B cell (primary cell): ENCODE data around the gene CCDC171.

Experiments used
- CTCF ChIP-seq: fragments of 200-600 bp; IDR thresholded peaks from one replicate; pipeline ENCODE4 v1.8.0; 2022; ENCODE audit warnings: antibody characterized with exemption, mild to moderate bottlenecking
- EZH2 ChIP-seq: IDR thresholded peaks from 2 replicates; pipeline ENCODE4 v1.6.1; 2012; ENCODE audit warnings: borderline replicate concordance, low read depth, mild to moderate bottlenecking, moderate library complexity, low read length; ENCODE audit not compliant: insufficient read depth, poor library complexity, severe bottlenecking

- TF ChIP-seq EZH2 (no peak), CTCF (no peak)
Observed at GRCh38 chr9:15743512-15743911, 190.7 kb downstream of the CCDC171 start.
